ENCODE measurements around the gene FAM163A. TPM values are rescaled to one million over a fixed set of nuclear protein-coding genes. Genes with fewer than 3 reads are reported as not detected.

FAM163A gene
- total and polyA plus RNA-seq, 9 of the 15 experiments (the other 6 are each of a cell fraction or from before 2014, with no cell fraction given), result not detected

GRCh38 chr1:179824265-179824664 is 81.2 kb downstream of the FAM163A start (continued):
- TF ChIP-seq MITF (IDR thresholded peaks at IDR 0.05), result no peak
- TF ChIP-seq PCBP1 (IDR thresholded peaks at IDR 0.05; ENCODE audit: low read depth, low read length, poor library complexity, severe bottlenecking), result no peak
- peak; percentile 55 for TF ChIP-seq MEIS2 (IDR thresholded peaks at IDR 0.05; ENCODE audit: partially characterized antibody)
- TF ChIP-seq MTA3 (IDR thresholded peaks at IDR 0.05; ENCODE audit: borderline replicate concordance), result peak; percentile 19; the same call in 1 of the 2 replicates
- no peak for TF ChIP-seq PYGO2 (tag; IDR thresholded peaks at IDR 0.05)
- TF ChIP-seq ATF7 (IDR thresholded peaks at IDR 0.05), result 0 out of 2 replicates have a peak, but pooled peaks have one; percentile 20
- no peak for TF ChIP-seq THAP7 (CRISPR knock-in tag; IDR thresholded peaks at IDR 0.05)
- TF ChIP-seq NCOR1 (IDR thresholded peaks at IDR 0.05), result no peak
- TF ChIP-seq ZNF318 (IDR thresholded peaks at IDR 0.05; ENCODE audit: borderline replicate concordance in 1 of 2, low read depth in 1 of 2), result peak in 1 of 2 experiments; percentile 83; a peak in 2 of 4 replicates
- TF ChIP-seq GABPB2 (CRISPR knock-in tag; conservative IDR thresholded peaks at IDR 0.05), result no peak
- TF ChIP-seq ZNF518B (CRISPR knock-in tag; IDR thresholded peaks at IDR 0.05), result no peak
- no peak for TF ChIP-seq KLF6 (CRISPR knock-in tag; IDR thresholded peaks at IDR 0.05; ENCODE audit: borderline replicate concordance)
- TF ChIP-seq ZNF121 (CRISPR knock-in tag; conservative IDR thresholded peaks at IDR 0.05), result no peak
